Measurements from ENCODE around the gene SLC1A4. TPM values are rescaled to one million over a fixed set of nuclear protein-coding genes. Genes with fewer than 3 reads are reported as not detected.

The SLC1A4 gene
- total RNA-seq, 1 donor from 2014 or later = 35.7 TPM

GRCh38 chr2:65070172-65070830 is 81.1 kb downstream of the SLC1A4 start:
- intact Hi-C loops (cut with micrococcal nuclease) = no loop called here

- intact Hi-C loops (cut with micrococcal nuclease) = no loop called here
Measured at GRCh38 chr2:65070856-65071255, 81.7 kb downstream of the SLC1A4 start.

DNA sequence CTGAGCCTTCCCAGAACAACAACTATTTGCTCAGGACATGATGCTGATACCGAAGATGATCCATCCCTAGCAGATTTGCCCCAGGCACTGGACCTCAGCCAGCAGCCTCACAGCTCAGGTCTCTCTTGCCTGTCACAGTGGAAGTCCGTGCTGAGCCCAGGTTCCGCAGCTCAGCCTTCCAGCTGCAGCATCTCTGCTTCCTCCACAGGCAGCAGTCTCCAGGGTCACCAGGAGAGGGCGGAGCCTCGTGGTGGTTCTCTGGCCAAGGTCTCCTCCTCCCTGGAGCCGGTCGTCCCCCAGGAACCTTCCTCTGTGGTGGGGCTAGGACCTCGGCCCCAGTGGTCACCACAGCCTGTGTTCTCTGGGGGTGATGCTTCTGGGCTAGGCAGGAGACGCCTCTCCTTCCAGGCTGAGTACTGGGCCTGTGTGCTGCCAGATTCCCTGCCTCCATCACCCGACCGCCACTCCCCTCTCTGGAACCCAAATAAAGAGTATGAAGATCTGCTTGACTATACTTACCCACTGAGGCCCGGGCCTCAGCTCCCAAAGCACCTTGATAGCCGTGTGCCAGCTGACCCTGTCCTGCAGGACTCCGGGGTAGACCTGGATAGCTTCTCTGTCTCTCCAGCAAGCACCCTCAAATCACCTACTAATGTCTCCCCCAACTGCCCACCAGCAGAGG is 82.4 kb downstream of the SLC1A4 start:
- intact Hi-C loops (cut with micrococcal nuclease) = no loop called here

- intact Hi-C loops (cut with micrococcal nuclease) = no loop called here
Measured at GRCh38 chr2:65072181-65072970, 83.2 kb downstream of the SLC1A4 start.

Other genes with a start within 250 kb of the SLC1A4 start
- 7.2 and 7.9 TPM in 2 replicates for gene CEP68, start 67.0 kb downstream of the SLC1A4 start, total RNA-seq
- 69.0 and 70.2 TPM in 2 replicates for gene RAB1A, start 140.7 kb downstream of the SLC1A4 start, total RNA-seq
- gene ACTR2, start 238.4 kb downstream of the SLC1A4 start, total RNA-seq = 430 and 436 TPM in 2 replicates

Measured in T-helper 1 cell treated with Interleukin-12 subunit alpha and Interleukin-12 subunit beta and Interleukin-4 antibody, amounts not matched to agents 30 ng/mL and 1 ng/mL, for 36 hours (primary cell).